ENCODE results near the gene ATP6V0C. TPM values are rescaled to one million over a fixed set of nuclear protein-coding genes. Genes with fewer than 3 reads are reported as not detected.
"Not testable (repeated sequence)": the region's sequence is repeated elsewhere in the genome, so short reads cannot be mapped to it uniquely, and the experiment has no call there.

ATP6V0C gene
- total RNA-seq, 3 donors from 2014 or later: 27.5 to 70.2 (median 45.4) TPM

GRCh38 chr16:2531371-2531695 lies 17.6 kb downstream of the ATP6V0C start, which contains the start of gene CEMP1:
Gene CEMP1 (minus strand): TSS chr16:2531408. CDS start chr16:2531073, 335 bp downstream.
- intact Hi-C loops (cut with DNase I; ENCODE audit: low total_unique reads): no loop called here

GRCh38 chr16:2531696-2532493 lies 18.1 kb downstream of the ATP6V0C start:
- DNase-seq (ENCODE audit: low spot score in 2 of 2): peak; percentile 99
- H3K36me3 ChIP-seq: no peaks in the 10 kb centered on the region
- intact Hi-C loops (cut with DNase I; ENCODE audit: low total_unique reads): no loop called here
- peak overlapping the region; percentile 67 to 81 (median 75) for H3K4me3 ChIP-seq
- H3K4me1 ChIP-seq: peaks cover 0 to 7% of the 10 kb centered on the region in 2 donors
- no peaks in the 10 kb centered on the region for H3K9me3 ChIP-seq
- H3K27ac ChIP-seq: peak overlapping the region; percentile 98 to 99
- no peak for TF ChIP-seq CTCF (IDR thresholded peaks at IDR 0.05)
- TF ChIP-seq POLR2AphosphoS5 (IDR thresholded peaks at IDR 0.05): peak in 2 of 3 donors; percentile 76 to 82
- no peak for TF ChIP-seq POLR2A (IDR thresholded peaks at IDR 0.05)
- no peaks in the 10 kb centered on the region for H3K27me3 ChIP-seq

More at GRCh38 chr16:2531371-2531695, 17.6 kb downstream of the ATP6V0C start, which contains the start of gene CEMP1:
- H3K4me3 ChIP-seq: peak within 1 kb of the TSS; percentile 67 to 81 (median 75)
- no peak for DNase-seq (ENCODE audit: low spot score in 2 of 2)
- H3K27ac ChIP-seq: peak within 1 kb of the TSS; percentile 98 to 99
- no peak for TF ChIP-seq POLR2A (IDR thresholded peaks at IDR 0.05)
- no peak for TF ChIP-seq CTCF (IDR thresholded peaks at IDR 0.05)
- no peak for TF ChIP-seq POLR2AphosphoS5 (IDR thresholded peaks at IDR 0.05)
- H3K36me3 ChIP-seq: no peaks in the 10 kb centered on the region
- H3K9me3 ChIP-seq: no peaks in the 10 kb centered on the region
- no peaks in the 10 kb centered on the region for H3K27me3 ChIP-seq
- peaks cover 0 to 7% of the 10 kb centered on the region in 2 donors for H3K4me1 ChIP-seq

GRCh38 chr16:2532494-2533141 lies 18.9 kb downstream of the ATP6V0C start:
- intact Hi-C loops (cut with DNase I; ENCODE audit: low total_unique reads): no loop called here
- Histone ChIP-seq H3K36me3 (no peaks in the 10 kb centered on the region), H3K4me1 (peaks cover 0 to 7% of the 10 kb centered on the region in 2 donors), H3K27me3 (no peaks in the 10 kb centered on the region), H3K9me3 (no peaks in the 10 kb centered on the region), H3K27ac (peak overlapping the region; percentile 98 to 99), H3K4me3 (peak overlapping the region; percentile 67 to 81 (median 75))
- peak; percentile 93 for DNase-seq (ENCODE audit: low spot score in 2 of 2)
- TF ChIP-seq POLR2A (IDR thresholded peaks at IDR 0.05): peak; percentile 43
- peak in 1 of 3 donors; percentile 17 for TF ChIP-seq CTCF (IDR thresholded peaks at IDR 0.05)
- TF ChIP-seq POLR2AphosphoS5 (IDR thresholded peaks at IDR 0.05): peak in 2 of 3 donors; percentile 53 to 57

GRCh38 chr16:2533142-2533755 lies 19.5 kb downstream of the ATP6V0C start:
- DNase-seq (ENCODE audit: low spot score in 2 of 2); H3K27me3 ChIP-seq; intact Hi-C loops (cut with DNase I; ENCODE audit: low total_unique reads); H3K36me3 ChIP-seq; H3K9me3 ChIP-seq; H3K4me1 ChIP-seq: not testable (repeated sequence)
- Histone ChIP-seq H3K4me3 (peak overlapping the region; percentile 67 to 81 (median 75)), H3K27ac (peak overlapping the region; percentile 98 to 99)

- no peak for DNase-seq (ENCODE audit: low spot score in 2 of 2)
- H3K4me3 ChIP-seq: no peak overlapping the region
- no peaks in the 10 kb centered on the region for H3K9me3 ChIP-seq
- H3K27me3 ChIP-seq: no peaks in the 10 kb centered on the region
- no peaks in the 10 kb centered on the region for H3K36me3 ChIP-seq
- peaks cover 0 to 7% of the 10 kb centered on the region in 2 donors for H3K4me1 ChIP-seq
- TF ChIP-seq CTCF (IDR thresholded peaks at IDR 0.05): no peak
- no peak for TF ChIP-seq POLR2A (IDR thresholded peaks at IDR 0.05)
- no peak for TF ChIP-seq POLR2AphosphoS5 (IDR thresholded peaks at IDR 0.05)
- H3K27ac ChIP-seq: no peak overlapping the region
- intact Hi-C loops (cut with DNase I; ENCODE audit: low total_unique reads): no loop called here
Observed at GRCh38 chr16:2533912-2534311, 20.2 kb downstream of the ATP6V0C start.

- H3K36me3 ChIP-seq; H3K9me3 ChIP-seq; H3K4me3 ChIP-seq; DNase-seq (ENCODE audit: low spot score in 2 of 2); H3K27me3 ChIP-seq; H3K4me1 ChIP-seq; H3K27ac ChIP-seq; intact Hi-C loops (cut with DNase I; ENCODE audit: low total_unique reads): not testable (repeated sequence)
Observed at GRCh38 chr16:2534335-2534734, 20.6 kb downstream of the ATP6V0C start.

Measured in breast epithelium (tissue), 4 donors.